ENCODE measurements around the gene CDKN2B.

Gene CDKN2B

DNA sequence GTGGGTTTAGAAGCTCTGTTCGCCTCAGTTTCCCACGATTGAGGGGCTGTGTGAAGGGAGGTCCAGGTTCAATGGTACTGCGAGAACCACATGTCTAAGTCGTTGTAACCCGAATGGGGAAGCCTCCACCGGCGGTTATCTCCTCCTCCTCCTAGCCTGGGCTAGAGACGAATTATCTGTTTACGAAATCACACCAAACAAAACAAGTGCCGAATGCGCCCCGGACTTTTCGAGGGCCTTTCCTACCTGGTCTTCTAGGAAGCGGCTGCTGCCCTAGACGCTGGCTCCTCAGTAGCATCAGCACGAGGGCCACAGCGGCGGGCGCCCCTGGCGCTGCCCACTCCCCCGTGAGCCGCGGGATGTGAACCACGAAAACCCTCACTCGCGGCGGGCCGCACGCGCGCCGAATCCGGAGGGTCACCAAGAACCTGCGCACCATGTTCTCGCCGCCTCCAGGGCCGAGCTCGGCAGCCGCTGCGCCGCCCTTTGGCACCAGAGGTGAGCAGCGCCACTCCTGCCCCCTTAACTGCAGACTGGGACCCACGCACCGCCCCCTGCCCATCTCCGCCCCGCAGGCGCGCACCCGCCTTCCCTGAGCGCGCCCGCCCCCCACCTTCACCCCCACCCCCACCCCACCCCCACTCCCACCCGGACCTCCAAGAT, 15.1 kb downstream of the CDKN2B start, which contains the start of gene CDKN2A:
Gene CDKN2A (minus strand): TSS at position 500 of the 663 bp plus-strand sequence.
- no peak for DNase-seq

DNA sequence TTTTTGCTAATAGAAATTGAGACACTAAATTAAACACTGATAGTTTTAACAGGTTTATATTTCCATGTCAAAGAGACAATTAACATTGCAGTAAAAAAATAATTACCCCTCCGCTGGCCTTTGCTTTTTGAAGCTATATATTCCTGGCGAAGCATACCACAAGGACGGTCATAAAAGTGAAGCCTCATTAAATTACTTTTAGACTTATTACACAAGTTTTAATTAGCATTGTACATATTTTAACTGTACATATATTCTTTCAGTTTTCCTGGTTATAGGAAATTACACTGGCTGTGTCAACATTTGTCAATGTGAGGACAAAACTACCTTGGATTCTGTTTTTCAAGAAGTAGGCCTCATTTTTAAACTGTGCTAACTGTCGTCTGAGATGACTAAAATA, 16.1 kb downstream of the CDKN2B start:
- DNase-seq = no peak

- peak; percentile 29 for DNase-seq
These were observed 17.8 kb downstream of the CDKN2B start for GRCh38 chr9:21991072-21991959.

- no peak for DNase-seq
These were observed 19.5 kb downstream of the CDKN2B start for GRCh38 chr9:21989440-21990189.

GRCh38 chr9:21988056-21988990, 20.8 kb downstream of the CDKN2B start:
- no peak for DNase-seq

- no peak for DNase-seq
These were observed 23.0 kb downstream of the CDKN2B start for GRCh38 chr9:21985964-21986667.

DNA sequence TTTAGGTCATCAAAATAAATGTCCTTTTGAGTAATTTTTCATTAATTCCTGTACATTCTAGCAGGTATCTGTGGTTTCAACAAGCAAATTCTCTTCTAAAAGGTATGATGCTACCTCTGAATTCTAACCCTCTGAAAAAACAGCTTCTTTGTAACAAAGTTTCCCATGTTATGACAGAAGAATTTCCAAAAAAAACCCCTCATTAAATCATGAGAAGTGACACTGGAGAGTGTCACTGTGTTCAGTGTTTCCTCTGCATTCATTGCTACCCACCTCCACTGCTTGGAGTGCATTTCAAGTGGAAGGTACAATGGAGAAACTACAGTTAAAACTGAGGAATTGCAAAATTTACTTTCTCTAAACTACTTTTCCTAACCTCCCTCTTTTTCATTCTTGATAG, 25.0 kb downstream of the CDKN2B start:
- no peak for DNase-seq

GRCh38 chr9:21983561-21983935, 25.6 kb downstream of the CDKN2B start:
- no peak for DNase-seq

DNA sequence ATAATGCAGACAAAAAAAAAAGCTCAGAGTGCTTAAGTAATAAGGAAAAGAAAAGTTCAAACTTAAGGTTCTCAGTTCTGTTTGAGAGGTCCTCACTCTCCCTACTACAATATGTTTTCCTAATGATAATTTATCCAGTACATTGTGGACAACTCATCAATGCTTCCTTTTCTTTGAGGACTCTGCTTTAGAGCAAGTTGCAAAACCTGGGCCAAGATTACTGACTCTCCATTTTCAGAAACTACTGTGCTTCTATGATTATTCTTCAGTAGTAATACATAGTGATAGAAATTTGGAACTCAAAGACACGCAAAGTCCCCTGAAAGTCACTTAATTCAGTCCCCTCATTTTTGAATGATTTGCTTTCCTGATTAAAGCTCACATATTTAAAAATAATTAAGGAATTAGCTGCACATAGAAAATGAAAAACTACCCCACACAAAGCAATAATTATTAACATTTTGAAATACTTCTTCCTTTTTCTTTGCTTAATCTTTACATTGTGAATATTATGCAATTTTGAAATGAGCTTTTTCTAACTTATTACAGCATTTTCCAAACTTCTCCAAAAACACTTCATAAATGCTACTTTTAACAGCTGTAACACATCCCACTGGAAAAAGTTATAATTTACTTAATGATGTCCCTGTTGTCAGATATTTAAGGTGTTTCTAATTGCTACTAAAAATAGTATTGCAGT, 26.1 kb downstream of the CDKN2B start:
- no peak for DNase-seq

- DNase-seq = no peak
These were observed 26.7 kb downstream of the CDKN2B start for GRCh38 chr9:21982391-21982790.

- DNase-seq = no peak
These were observed 32.7 kb downstream of the CDKN2B start for GRCh38 chr9:21976334-21976875.

DNA sequence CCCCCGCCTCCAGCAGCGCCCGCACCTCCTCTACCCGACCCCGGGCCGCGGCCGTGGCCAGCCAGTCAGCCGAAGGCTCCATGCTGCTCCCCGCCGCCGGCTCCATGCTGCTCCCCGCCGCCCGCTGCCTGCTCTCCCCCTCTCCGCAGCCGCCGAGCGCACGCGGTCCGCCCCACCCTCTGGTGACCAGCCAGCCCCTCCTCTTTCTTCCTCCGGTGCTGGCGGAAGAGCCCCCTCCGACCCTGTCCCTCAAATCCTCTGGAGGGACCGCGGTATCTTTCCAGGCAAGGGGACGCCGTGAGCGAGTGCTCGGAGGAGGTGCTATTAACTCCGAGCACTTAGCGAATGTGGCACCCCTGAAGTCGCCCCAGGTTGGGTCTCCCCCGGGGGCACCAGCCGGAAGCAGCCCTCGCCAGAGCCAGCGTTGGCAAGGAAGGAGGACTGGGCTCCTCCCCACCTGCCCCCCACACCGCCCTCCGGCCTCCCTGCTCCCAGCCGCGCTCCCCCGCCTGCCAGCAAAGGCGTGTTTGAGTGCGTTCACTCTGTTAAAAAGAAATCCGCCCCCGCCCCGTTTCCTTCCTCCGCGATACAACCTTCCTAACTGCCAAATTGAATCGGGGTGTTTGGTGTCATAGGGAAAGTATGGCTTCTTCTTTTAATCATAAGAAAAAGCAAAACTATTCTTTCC, 34.2 kb downstream of the CDKN2B start:
- peak; percentile 89 for DNase-seq

- no peak for DNase-seq
These were observed 34.8 kb downstream of the CDKN2B start for GRCh38 chr9:21974343-21974721.

DNA sequence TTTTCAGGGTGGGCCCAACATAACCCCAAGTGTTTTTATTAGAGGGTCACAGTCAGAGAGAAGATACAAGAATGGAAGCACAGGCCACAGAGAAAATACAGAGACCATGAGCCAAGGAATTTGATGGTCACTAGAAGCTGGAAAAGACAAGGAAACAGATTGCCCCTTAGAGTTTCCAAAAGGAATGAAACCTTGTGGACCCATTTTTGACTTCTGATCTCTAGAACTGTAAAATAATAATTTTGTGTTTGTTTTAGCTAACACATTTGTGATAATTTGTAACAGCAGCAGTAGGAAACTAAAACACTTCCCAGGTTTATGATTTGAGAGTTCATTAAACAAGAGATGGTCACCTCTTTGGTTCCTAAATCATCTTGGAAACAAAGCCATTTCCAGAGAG, 36.7 kb downstream of the CDKN2B start:
- no peak for DNase-seq

DNA sequence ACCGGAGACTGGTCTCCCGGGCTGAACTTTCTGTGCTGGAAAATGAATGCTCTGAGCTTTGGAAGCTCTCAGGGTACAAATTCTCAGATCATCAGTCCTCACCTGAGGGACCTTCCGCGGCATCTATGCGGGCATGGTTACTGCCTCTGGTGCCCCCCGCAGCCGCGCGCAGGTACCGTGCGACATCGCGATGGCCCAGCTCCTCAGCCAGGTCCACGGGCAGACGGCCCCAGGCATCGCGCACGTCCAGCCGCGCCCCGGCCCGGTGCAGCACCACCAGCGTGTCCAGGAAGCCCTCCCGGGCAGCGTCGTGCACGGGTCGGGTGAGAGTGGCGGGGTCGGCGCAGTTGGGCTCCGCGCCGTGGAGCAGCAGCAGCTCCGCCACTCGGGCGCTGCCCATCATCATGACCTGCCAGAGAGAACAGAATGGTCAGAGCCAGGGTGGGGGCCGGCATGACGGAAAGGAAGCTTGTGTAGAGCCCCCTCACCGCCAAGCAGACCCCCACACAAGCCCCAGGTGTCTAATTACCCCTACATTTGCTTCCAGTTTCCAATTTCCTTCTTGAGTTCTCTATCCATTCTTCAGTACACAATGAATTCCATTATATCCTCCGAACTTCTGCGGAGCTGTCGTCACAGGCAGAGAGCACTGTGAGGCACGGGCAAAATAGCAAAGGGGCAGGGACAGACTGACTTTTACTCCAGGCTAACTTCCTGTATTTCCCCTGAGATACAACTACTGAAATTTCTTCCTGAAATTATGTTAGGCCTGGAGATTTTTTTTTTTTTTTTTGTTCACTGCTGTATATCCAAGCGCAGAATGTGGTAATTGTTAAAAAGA, 38.1 kb downstream of the CDKN2B start:
- DNase-seq = no peak

DNA sequence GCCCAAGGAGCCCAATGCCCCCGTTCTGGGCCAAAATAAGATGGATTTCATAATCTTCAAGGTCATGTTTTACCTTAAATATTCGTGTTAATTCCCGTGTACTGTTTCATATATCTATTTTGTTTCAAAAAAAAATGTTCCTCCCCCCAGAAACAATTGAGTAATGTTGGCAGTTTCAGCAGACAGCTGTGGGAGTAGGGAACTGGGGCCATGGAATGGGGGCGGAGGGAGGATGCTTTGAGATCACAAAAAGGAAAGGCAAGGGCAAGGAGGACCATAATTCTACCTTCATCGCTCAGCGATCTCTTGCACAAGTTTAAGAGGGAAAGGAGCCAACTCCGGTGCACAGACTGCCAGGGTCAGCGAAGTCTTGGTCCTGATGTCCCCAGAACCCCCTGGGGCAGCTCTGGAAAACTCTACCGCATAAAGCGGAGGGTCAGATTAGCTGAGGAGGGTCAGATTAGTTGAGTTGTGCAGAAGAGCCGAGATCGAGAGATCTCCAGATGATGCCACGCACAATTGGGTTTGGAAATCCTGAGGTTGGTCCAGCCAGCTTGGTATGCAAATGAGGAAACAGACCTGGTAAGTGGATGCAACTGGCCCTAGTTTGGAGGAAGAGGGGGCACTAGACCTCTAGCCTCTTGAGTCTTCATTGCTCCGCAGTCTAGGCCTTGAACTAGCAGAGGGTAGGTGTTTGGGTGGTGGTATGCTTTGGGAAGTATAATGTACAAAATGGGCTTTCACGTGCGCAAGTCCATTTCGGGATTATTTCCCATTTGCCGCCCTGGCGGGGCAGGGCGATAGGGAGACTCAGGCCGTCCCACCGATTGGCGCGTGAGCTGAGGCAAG, 38.9 kb downstream of the CDKN2B start:
- DNase-seq = no peak

DNA sequence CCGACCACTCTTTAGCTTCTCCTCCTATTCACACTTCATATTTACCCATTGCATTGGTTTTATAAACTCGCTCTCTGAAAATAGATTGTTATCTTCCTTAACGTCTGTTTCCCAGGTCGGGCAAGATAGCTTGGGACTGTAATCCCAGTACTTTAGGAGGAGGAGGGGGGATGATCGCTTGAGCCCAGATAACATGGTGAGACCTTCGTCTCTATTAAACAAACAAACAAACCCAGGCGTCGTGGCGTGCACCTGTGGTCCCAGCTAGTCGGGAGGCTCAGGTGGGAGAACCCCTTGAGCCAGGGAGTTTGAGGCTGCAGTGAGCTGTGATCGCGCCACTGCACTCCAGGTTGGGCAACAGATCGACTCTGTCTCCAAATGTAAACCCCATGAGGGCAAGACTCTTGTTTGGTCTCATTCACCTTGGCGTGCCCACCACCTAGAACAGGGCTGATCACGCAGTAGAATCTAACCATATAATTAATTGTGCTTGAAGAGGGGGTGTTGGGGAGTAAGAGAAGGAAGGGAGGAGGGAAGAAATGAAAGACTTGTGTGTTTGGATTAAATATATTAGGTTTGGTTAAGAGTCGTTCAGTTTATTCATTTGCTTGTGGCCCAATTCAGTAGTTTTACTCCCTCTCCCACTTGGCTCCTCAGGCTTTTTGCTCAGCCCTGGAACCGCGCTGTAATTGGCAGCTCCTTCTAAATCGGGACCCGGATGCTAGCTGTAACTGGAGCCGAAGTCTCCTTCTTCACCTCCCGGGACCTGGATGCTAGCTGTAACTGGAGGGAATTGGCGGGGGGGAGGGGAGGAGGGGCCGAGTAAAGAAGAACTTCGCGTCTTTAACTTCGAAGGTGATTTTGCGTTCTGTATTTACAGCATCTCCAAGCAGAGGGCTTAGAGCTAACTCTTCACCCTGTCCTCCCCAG, 39.8 kb downstream of the CDKN2B start:
- no peak for DNase-seq

Measured in DMS 273 treated with DMSO at 0.1 percent for 48 hours (cell line).